MM.1S (cell line): ENCODE data around the gene FYN.

ENCODE experiments used
- CTCF ChIP-seq: fragments of 300-600 bp; sonication (generic); IDR thresholded peaks from 2 replicates; pipeline ENCODE4 v1.5.1; 2016; ENCODE audit warnings: antibody characterized with exemption, low read length, mixed read lengths
- EZH2 ChIP-seq: fragments of 300-600 bp; sonication (generic); optimal IDR thresholded peaks from 2 replicates; pipeline ENCODE3; 2017; ENCODE audit warnings: low read depth, mild to moderate bottlenecking, antibody characterized with exemption, low read length, mixed read lengths
- EZH2phosphoT487 ChIP-seq: fragments of 300-600 bp; sonication (generic); IDR thresholded peaks from 2 replicates; pipeline ENCODE4 v1.6.1; 2018; ENCODE audit warnings: antibody characterized with exemption, low read length

DNA sequence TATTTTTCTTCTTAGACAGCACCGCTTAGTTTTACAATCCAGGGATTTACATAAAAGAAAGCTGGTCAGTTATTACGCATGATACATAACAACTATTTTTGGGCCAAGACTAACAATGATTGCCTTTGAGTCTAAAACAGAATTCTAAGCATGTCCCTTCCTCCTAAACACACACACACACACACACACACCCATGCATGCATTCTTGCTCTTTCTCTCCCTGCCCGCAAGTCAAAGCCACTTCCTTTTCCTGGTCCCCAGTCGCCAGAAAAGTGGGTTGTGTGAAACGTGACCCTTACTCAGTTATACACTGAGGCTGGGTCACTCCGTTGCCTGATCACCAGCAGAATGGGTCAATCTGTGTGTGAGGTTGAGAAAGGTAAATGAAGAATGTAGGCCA lies 31.4 kb downstream of the FYN start:
- TF ChIP-seq CTCF = no peak
- TF ChIP-seq EZH2 = no peak
- TF ChIP-seq EZH2phosphoT487 = no peak
